IPS-NIHi11 (cell line): ENCODE measurements around the gene WASHC3.
"Not testable (repeated sequence)": the region's sequence is repeated elsewhere in the genome, so short reads cannot be mapped to it uniquely, and the experiment has no call there.

Experiments
- DNase-seq: peaks from one replicate; pipeline ENCODE4 v3.0.0; 2012; ENCODE audit warnings: mixed read lengths, low spot score

The WASHC3 gene

DNA sequence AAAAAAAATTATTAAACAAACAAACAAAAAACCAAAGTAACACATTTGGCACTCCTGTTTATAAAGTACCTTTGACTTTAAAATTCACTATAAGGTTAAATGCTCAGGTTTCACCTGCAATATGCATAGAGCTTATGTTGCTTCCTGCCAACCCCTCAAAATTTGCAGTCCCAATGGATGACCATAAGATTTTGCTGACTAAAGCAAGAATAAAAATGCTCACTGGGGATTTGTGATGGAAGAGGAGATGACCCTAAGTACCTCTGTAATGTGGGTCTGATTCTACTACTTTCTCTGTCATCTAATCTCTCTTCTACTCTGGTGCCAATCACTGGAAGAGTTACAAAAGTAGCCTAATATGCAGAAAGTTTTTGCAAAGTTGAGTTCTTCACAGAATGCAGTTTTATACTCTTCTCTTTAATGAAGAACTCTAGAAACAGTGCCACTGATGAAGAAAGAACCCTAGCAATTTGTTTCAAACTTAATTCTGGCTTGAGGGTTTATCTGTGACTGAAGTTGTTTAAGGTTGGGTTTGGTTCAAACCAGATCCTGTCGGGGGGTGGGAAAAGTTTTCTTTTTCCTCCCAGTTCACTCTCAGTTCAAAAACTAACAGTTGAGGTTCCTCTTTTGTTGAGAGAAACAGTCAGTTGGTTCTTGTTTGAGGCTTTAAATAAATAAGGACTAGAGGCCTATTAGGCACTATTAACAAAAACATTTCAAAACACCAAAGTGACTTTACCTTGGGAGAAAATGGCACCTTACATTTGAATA lies 10.9 kb downstream of the WASHC3 start:
- DNase-seq, result no peak

- no peak for DNase-seq
These were observed 17.9 kb downstream of the WASHC3 start for GRCh38 chr12:102043928-102044327.

- DNase-seq, result no peak
These were observed 27.6 kb downstream of the WASHC3 start for GRCh38 chr12:102033991-102034745.

- no peak for DNase-seq
These were observed 29.9 kb downstream of the WASHC3 start for GRCh38 chr12:102031852-102032251.

DNA sequence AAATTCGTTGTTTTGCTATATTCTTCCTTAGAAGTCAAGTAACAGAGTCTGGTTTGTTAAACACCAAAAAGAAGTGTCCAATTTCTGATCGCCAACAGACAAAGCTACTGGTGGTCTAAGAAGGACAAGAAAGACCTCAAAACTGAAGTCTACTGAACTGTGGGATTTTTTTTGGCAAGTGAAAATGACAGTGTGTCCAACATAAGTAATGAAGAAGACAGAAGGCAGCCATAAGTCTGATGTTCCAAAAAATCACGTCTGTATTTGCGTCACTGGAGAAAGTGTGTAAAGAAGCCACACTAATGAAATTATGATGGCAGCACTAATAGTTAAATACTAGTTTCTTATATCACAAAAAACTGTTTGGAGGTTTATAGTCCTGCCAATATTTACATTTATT lies 32.6 kb downstream of the WASHC3 start:
- DNase-seq, result no peak

DNA sequence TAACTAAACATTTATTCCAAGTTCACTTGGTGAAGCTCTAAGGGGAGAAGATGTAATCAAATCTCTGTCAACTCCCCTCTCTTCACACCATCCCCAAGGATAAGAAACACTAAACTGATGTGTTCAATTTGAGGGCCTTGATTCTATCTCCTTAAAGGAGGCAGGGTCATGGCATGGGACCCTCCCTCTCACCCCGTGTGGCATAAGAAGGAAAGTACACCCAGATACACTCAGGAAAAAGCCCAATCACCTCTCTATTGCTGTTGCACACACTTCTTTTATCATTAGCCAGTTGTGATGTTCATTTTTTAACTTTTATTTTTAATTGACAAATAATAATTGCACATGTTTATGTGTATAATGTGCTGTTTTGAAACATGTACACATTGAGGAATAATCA lies 35.1 kb downstream of the WASHC3 start:
- peak; percentile 19 for DNase-seq

DNA sequence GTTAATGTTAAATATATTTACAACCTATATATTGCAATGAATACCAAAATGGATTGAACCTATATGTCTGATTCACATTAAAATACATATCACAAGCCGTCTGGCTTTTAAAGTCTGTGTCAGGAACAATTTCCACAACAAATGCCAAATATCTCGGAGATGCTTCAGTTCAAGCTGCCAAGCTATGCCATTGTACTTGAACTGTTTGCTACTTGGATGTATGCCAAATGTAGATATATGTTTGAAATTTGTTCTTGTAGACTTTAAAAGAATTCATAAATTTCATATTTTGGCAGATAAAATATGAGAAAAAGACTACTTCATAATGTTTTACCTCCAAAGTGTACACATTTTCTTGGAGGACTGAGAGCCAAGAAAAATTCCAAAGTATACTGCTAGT lies 37.0 kb downstream of the WASHC3 start:
- DNase-seq, result no peak

- DNase-seq, result no peak
These were observed 38.4 kb downstream of the WASHC3 start for GRCh38 chr12:102023343-102023930.

- no peak for DNase-seq
These were observed 39.5 kb downstream of the WASHC3 start for GRCh38 chr12:102022286-102022685.

GRCh38 chr12:102021540-102022246 lies 40.1 kb downstream of the WASHC3 start:
- DNase-seq, result no peak

DNA sequence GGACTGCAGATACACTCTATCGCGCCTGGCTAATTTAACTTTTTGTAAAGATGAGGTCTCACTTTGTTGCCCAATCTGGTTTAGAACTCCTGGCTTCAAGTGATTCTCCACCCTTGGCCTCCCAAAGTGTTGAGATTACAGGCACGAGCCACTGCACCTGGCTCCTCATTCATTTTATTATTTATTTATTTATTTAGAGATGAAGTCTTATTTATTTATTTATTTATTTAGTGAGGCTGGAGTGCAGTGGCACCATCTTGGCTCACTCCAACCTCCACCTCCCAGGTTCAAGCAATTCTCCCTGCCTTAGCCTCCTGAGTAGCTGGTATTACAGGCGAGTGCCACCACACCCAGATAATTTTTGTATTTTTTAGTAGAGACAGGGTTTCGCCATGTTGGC lies 43.2 kb downstream of the WASHC3 start:
- not testable (repeated sequence) for DNase-seq

- no peak for DNase-seq
These were observed 45.3 kb downstream of the WASHC3 start for GRCh38 chr12:102016472-102016871.

DNA sequence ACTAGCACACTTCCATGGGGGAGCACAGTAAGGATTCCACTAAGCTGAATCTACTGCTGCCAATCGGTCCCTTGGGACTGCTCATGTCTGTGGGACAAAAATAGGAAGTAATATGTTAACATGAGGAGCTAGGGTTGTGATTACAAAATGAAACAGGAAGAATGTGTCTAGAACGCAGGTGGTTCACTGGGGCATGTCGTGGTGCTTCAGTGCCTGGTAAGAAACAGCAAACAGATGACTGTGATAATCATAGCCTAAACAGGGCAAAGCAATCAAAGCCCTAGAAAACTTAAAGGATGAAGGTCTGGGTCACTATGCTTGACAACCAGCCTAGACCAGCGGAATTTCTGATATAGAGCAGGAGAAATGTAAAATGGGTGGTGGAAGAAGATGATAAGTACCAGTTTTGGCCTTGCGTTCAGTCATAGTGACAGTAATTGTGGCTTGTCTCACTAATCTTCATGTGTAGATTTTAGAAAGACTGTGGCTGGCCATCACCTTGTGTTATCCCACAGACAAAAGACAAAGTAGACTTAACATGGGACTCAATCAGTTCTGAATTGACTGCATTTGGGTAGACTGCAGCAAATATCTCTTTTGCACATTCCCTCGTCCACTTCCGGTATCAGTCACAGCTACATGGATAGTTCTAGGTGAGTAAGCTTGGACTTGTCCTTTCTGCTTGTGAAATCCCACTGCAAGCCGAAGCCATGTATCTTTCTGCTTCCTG lies 51.4 kb downstream of the WASHC3 start:
- DNase-seq, result no peak

DNA sequence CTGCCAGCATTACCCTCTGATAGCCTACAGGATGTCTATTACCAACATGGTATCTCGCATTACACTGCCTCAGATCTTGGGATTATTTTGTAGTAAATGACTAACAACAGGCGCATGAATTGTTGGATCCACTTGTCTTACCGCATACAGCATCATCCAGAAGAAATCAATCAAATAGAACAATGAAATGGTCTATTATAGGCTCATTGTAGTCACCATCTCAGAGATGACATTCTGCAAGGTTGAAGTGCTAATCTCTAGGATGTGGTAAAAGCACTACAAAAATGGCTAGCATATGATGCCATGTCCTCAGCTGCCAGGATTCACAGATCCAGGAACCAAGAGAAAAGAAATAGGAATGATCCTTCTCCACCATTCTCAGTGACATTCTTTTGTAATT lies 52.0 kb downstream of the WASHC3 start:
- no peak for DNase-seq

GRCh38 chr12:102008615-102009126 lies 53.1 kb downstream of the WASHC3 start:
- no peak for DNase-seq

DNA sequence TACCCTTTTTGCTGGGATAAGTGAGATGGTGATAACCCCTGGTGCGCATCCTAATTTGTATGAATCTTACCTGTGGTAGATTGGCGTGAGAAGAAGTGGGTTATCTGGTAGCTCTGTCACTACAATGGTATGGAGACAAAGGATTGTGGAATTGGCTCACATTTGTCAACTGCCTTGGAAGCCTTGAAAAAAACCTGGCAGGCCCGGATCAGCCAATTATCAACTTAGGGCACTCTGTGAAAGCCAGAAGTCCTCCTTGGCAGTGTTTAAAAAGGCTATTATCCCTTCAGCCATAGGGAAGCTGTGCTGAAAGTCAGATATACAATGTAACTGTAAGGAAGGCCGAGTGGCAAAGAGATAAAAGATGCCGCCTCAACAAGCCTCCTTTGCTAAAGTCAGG lies 56.5 kb downstream of the WASHC3 start:
- DNase-seq, result no peak

DNA sequence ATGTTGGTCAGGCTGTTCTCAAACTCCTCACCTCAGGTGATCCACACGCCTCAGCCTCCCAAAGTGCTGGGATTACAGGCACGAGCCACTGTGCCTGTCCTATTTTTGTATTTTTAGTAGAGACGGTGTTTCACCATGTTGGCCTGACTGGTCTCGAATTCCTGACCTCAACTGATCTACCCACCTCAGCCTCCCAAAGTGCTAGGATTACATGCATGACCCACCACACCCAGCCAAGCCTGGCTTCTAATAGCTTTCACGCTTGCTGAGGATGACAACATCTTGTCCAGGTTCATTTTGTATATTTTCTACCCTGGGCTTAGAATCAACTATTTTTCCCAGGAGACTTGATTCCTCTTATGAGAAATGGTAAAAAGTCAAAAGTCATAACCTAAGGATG lies 64.7 kb downstream of the WASHC3 start:
- DNase-seq, result no peak

GRCh38 chr12:101995684-101996083 lies 66.1 kb downstream of the WASHC3 start:
- no peak for DNase-seq

DNA sequence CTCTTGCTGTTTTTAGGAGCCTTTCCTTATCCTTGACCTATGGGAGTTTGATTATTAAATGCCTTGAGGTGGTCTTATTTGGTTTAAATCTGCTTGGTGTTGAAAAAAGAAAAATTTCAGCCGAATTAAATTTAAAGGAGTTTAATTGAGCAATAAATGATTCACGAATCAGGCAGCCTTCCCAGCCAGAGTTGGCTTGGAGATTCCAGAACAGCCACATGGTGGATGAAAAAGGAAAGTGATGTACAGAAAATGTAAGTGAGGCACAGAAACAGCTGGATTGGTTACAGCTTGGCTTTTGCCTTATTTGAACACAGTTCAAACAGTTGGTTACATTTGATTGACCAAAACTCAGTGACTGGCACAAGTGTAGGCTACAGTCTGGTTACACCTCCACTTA lies 69.7 kb downstream of the WASHC3 start:
- DNase-seq, result no peak

DNA sequence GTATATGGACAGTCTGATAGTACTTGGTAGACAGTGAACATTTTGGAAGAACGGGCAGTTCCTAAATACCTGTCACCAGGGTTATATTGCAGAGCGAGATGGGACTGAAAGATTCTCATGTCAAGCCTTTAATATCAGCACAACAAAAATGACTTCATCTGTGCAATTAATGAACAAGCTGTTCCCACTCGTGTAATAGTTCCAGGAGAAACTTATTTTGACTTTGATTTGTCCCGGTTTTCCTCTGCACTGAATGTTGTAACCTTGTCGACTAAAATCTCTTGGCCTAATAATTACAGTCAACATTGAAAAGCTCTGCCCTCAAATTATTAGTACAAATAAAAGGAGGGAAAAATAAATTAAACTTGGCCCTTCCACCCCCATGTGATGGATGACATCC lies 79.5 kb downstream of the WASHC3 start:
- DNase-seq, result no peak

DNA sequence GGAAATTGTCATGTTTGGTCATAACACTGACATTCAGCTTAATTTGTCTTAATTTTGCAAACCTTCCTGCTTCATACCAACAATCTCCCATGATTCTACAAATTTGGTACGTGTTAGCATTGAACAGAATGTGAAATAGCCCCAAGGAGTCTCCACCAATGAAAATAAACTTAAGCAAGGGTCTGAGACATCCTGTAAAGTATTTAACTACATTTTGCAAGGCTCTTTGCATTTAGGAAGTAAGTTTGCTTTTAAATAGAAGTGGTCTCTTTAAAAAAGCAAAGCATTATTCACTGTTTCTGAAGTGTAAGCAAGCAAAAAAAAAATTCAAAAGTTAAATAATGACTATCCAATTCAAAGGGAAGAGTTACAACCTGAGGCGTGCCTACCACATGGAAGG lies 79.9 kb downstream of the WASHC3 start:
- DNase-seq, result no peak

DNA sequence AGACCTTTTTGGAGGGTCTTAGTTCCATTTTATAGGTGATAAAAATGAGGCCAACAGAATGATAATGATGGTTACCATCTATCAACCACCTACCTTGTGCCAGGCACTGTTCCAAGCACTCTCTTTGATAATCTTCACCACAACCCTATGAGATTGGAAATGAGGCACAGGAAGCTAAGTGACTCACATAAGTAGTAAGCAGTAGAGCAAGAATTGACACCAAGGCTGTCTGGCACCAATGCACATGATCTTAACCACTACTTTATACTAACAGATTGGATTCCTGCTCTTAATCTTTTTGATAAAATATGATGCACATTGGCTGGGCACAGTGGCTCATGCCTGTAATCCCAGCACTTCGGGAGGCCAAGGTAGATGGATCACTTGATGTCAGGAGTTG lies 93.0 kb downstream of the WASHC3 start:
- no peak for DNase-seq
